Transverse colon (tissue), 3 donors: ENCODE data around the gene MGA.

Experiments
- CTCF ChIP-seq, 5 experiments: fragments of 200-600 bp in 3 of 5; fragments of 450-650 bp in 2 of 5; sonication (generic) in 3 of 5; IDR thresholded peaks; 1 replicate in 2 of 5; 2 replicates in 3 of 5; pipeline ENCODE4 v1.5.1; 2016 to 2017; ENCODE audit warnings: antibody characterized with exemption in 5 of 5, inconsistent platforms in 3 of 5, mild to moderate bottlenecking in 2 of 5, moderate library complexity in 1 of 5
- EP300 ChIP-seq: sonication (generic); formaldehyde crosslinking; IDR thresholded peaks from one replicate; pipeline ENCODE4 v1.6.1; 2017; ENCODE audit warnings: antibody characterized with exemption, low read depth

- no peak for TF ChIP-seq CTCF (IDR thresholded peaks at IDR 0.05)
- TF ChIP-seq EP300, result no peak
Measured at GRCh38 chr15:41774882-41775417, 114.7 kb downstream of the MGA start.
